ENCODE data around the gene ELAVL2.
"Not testable (repeated sequence)": the region's sequence is repeated elsewhere in the genome, so short reads cannot be mapped to it uniquely, and the experiment has no call there.

ELAVL2 gene

DNA sequence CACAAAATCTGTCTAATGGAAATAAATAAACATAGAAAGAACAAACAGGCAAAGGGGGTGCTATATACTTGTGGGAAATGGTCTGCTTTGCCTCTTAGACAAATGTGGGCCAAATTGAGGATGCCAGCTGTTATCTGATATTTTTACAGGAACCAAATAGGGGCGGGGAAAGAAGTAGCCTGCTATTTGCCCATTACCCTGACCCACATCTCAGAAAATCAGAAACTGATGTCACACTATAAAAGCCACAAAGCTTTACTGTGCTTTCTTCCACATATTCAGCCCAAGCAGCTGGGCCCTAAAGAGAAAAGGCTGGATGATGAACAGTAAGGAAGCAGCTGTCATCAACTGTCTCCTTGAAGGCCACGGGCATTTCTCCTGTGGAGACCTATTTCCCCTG is 97.3 kb downstream of the ELAVL2 start:
- DNase-seq (ENCODE audit: extremely low read depth in 1 of 2, low read depth in 1 of 2) = no peak

DNA sequence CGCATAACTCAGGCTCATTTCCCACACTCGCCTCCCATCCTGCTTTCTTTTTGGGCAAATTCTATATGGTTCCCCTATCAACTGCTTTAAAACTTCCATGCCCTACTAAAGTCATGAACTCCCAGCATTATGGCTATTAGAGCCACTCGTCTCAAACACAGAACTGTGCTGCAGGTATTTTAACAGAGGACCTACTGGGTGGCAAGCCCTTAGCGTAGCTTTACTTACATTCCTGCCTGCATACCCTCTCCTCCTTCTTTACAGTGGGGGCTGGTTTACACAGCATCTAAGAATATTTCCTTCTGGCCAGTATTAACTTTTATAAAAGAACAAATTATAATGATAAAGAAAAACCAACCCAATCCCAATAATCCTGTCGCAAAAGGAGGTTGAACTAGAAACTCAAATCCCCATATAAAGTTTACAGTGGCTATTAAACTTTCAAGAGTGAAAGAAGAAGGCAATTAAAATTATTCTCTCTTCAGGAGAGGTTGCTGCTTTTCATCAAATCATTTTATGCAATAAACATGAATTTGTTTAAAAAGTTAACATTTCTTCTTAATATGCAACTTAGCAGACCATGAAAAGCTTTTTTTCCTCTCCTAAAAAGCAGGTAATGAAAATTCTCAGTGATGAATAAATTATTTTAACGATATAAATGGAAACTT is 100.6 kb downstream of the ELAVL2 start:
- no peak for DNase-seq (ENCODE audit: extremely low read depth in 1 of 2, low read depth in 1 of 2)

DNA sequence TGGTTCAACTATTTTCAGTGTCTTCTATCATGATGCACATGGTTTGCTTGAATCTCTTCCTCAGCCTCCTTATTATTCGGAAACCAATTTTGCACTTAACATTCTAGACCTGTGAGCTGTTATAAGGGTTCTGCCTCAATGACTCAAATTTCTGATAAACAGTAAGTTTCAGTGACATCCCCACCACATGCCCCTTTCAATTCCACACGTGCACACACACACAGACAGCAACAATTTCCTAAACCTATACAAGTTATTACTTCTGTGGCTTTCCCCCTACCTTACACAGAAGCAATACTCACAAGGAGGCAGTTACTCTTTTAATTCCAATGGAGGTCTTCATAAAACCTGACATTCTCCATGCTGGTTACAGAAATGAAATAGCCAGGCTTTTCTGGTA is 102.4 kb downstream of the ELAVL2 start:
- no peak for DNase-seq (ENCODE audit: extremely low read depth in 1 of 2, low read depth in 1 of 2)

DNA sequence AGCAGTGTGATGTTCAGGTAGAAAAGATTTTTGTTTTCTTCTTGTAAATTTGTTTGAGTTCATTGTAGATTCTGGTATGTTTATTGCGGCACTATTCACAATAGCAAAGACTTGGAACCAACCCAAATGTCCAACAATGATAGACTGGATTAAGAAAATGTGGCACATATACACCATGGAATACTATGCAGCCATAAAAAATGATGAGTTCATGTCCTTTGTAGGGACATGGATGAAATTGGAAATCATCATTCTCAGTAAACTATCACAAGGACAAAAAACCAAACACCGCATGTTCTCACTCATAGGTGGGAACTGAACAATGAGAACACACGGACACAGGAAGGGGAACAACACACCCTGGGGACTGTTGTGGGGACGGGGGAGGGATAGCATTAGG is 103.0 kb downstream of the ELAVL2 start:
- DNase-seq (ENCODE audit: extremely low read depth in 1 of 2, low read depth in 1 of 2) = not testable (repeated sequence)

- DNase-seq (ENCODE audit: extremely low read depth in 1 of 2, low read depth in 1 of 2) = no peak
Observed at GRCh38 chr9:23721466-23721865, 104.6 kb downstream of the ELAVL2 start.

- DNase-seq (ENCODE audit: extremely low read depth in 1 of 2, low read depth in 1 of 2) = no peak
Observed at GRCh38 chr9:23717505-23717904, 108.5 kb downstream of the ELAVL2 start.

- no peak for DNase-seq (ENCODE audit: extremely low read depth in 1 of 2, low read depth in 1 of 2)
Observed at GRCh38 chr9:23707249-23707648, 118.8 kb downstream of the ELAVL2 start.

- DNase-seq (ENCODE audit: extremely low read depth in 1 of 2, low read depth in 1 of 2) = no peak
Observed at GRCh38 chr9:23702311-23702922, 123.6 kb downstream of the ELAVL2 start.

DNA sequence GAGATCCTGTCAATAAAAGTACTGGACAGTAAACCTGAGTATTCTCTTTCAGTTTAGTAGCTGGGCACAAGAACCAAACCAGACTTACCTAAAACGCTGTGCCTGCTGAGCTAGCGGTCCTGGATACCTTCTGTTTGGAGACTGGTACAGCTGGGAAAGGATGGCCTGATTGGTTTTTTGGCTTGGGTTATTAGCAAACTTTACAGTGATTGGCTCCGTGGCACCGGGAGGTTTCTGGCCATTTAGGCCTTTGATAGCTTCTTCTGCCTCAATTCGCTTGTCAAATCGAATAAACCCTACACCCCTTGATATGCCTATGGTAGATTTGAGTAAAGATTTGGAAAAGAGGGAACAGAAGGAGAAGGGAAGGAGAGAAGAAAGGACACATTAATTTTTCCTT is 124.7 kb downstream of the ELAVL2 start:
- no peak for DNase-seq (ENCODE audit: extremely low read depth in 1 of 2, low read depth in 1 of 2)

DNA sequence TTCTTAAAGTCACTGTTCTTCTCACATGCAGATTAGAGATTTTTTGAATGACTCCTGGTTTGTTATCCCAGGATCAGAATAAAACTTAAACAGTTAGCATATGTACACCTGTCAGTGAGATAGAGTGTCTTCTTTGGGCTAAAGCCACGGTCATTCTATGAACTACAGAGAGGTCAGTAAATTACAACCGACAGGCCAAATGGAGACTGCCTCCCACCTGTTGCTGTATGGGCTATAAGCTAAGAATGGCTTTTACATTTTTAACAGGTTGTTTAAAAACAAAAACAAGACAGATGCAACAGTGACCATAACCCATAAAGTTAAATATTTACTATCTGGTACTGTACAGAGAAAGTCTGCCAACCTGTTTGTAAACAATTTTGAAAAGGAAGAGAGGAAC is 125.7 kb downstream of the ELAVL2 start:
- no peak for DNase-seq (ENCODE audit: extremely low read depth in 1 of 2, low read depth in 1 of 2)

- DNase-seq (ENCODE audit: extremely low read depth in 1 of 2, low read depth in 1 of 2) = no peak
Observed at GRCh38 chr9:23698161-23698560, 127.9 kb downstream of the ELAVL2 start.

GRCh38 chr9:23695572-23695971 is 130.5 kb downstream of the ELAVL2 start:
- DNase-seq (ENCODE audit: extremely low read depth in 1 of 2, low read depth in 1 of 2) = no peak

GRCh38 chr9:23693374-23693773 is 132.7 kb downstream of the ELAVL2 start:
- no peak for DNase-seq (ENCODE audit: extremely low read depth in 1 of 2, low read depth in 1 of 2)

DNA sequence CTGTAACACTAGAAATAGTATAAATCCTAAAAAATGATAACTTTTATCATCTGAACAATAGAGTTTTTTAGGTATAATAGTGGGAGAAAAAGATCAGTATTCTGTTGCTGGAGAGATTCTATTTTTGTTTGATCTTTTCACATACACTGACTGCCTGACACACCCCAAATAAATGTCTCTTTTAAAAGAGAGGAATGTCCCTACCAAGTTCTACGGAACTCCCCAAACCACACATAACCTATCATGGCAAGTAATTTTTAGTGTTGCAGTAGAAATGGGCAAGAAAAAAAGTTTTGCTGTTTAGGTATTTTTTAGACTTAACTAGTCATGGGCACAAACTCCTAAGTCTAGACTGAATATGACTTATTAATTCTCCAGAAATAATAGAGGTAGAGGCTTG is 139.1 kb downstream of the ELAVL2 start:
- DNase-seq (ENCODE audit: extremely low read depth in 1 of 2, low read depth in 1 of 2) = no peak

DNA sequence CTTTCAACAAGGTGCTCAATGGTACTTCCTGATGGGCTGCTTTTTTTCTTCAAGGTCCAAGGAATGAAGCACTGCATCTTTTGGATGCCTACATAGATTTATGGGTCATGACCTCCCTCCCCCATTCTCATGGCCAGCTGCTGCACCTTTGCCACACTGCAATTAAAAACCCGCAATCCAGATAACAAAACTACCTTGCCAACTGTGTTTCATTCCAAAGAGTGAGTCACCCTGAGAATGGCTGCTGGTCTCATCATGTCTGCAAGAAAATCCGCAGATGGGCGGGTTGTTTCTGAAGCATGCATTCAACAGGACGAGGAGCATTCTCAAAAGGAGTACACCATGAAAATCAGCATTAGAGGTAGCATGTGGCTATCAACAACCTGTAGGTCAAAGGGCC is 139.8 kb downstream of the ELAVL2 start:
- no peak for DNase-seq (ENCODE audit: extremely low read depth in 1 of 2, low read depth in 1 of 2)

DNA sequence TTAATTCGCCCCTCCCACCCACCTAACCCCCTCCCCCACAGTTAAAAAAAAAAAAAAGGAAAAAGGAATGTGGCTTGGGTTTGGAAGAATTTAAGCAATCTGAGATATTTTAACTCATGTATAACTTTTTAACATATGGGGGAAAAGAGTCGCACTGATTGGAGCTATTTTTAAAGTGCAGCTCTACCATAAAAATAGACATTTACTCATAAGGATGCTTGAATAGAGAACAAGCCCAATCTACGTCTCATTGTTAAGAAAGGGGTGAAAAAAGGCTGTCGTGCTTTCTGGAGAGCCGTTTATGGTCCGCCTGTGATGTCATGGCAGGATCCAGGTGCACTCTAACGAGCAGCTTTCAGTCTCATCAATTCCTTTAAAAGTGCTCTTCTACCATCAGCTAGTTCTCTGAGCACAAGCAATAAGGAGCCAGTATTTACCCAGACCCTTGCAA is 142.4 kb downstream of the ELAVL2 start:
- DNase-seq (ENCODE audit: extremely low read depth in 1 of 2, low read depth in 1 of 2) = no peak

DNA sequence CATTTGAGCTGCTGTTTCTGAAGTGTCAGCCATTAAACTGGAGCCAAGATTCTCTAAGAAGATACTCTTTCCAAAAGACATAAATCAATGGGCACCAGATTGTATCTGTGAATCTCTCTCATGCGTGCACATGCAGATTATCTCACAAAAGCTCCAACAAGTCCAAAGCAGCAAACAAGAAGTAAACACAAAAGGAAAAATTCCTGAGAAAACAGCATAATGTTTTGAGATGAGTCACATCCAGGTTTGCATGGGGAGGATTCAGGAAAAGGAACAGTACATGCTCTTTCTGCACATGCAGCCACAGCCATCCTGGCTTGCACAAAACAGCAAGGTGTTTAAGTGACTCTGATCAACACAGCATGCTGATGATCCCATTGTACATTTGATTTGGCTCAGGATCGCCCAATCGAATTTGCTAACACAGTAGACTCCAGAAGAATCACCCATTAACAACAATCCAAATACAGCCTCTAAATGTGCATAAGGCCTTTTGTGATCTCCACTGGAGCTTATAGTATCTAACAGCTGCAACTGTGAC is 143.1 kb downstream of the ELAVL2 start:
- no peak for DNase-seq (ENCODE audit: extremely low read depth in 1 of 2, low read depth in 1 of 2)

GRCh38 chr9:23682352-23682751 is 143.7 kb downstream of the ELAVL2 start:
- no peak for DNase-seq (ENCODE audit: extremely low read depth in 1 of 2, low read depth in 1 of 2)

DNA sequence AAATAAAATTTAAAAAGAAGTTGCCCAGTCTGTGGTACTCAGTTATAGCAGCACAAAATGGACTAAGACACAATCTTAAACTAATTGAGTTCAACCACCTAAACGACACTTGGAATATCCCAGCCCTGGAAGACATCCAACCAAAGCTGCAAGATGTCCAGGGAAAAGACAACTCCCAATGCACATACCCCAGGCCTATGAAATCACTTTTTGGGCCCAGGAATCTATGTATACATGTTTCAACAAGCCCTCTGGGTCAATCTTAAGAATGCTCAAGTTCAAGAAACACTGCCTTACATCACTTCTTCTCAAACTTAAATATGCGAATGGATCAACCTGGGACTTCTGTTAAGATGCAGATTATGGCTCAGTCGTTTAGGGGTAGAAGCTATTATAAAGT is 148.6 kb downstream of the ELAVL2 start:
- DNase-seq (ENCODE audit: extremely low read depth in 1 of 2, low read depth in 1 of 2) = no peak

- no peak for DNase-seq (ENCODE audit: extremely low read depth in 1 of 2, low read depth in 1 of 2)
Observed at GRCh38 chr9:23674016-23674585, 151.9 kb downstream of the ELAVL2 start.

- no peak for DNase-seq (ENCODE audit: extremely low read depth in 1 of 2, low read depth in 1 of 2)
Observed at GRCh38 chr9:23672151-23672550, 153.9 kb downstream of the ELAVL2 start.

DNA sequence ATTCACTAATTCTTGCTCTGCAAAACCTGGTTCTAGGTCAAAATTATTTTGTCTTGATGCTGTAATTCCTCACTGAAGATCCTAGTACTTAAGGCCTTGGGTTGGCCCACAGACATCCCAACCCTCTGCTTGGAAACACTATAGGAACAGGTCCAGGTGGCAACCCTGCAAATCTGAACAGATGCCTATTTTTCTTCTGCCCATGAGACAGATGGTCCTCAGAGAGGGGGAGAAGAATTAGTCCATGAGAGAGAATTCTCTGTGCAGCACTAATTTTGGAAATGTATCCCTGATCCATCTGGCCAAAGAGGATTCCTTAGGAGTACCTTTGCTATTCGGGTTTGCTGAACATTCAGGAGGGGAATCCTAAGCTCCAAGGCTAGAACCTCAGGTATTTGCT is 156.3 kb downstream of the ELAVL2 start:
- DNase-seq (ENCODE audit: extremely low read depth in 1 of 2, low read depth in 1 of 2) = no peak

Data from activated CD8-positive, alpha-beta memory T cell treated with anti-CD3 and anti-CD28 coated beads for 1 hour (primary cell).